ENCODE results near the gene CLEC4F. TPM values are rescaled to one million over a fixed set of nuclear protein-coding genes. Genes with fewer than 3 reads are reported as not detected.

CLEC4F gene
- total RNA-seq, 1 experiment from 2014 or later = not detected

DNA sequence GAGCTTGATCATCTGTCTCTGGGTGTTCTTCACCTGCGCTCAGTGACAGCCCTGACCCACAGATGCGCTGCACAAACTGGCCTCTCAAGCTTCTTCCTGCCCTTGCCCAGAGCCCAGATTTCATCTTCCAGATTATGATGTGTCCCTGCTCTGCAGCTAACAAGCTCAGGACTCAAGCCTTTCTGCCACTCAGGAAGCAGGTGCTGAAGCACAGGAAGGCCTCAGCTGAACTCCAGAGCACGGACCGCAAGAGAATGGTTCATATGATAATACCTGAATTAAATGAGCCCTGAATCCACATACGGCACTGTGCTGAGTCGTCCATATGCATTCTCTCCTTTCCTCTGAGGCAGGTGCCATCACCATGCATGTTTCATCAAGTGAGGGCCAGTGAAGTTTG is 11.5 kb upstream of the CLEC4F start:
- no peak for ATAC-seq
- Histone ChIP-seq H2AFZ (ENCODE audit: low read length) (no peak overlapping the region), H3K27ac (ENCODE audit: low read length) (no peak overlapping the region), H3K27me3 (ENCODE audit: low read length) (peaks cover 84% of the 10 kb centered on the region), H3K9me3 (ENCODE audit: low read length) (no peaks in the 10 kb centered on the region), H4K20me1 (ENCODE audit: low read length) (no peaks in the 10 kb centered on the region), H3K79me2 (ENCODE audit: low read length) (no peaks in the 10 kb centered on the region), H3K4me1 (ENCODE audit: insufficient read depth, low read length) (no peaks in the 10 kb centered on the region), H3K4me3 (ENCODE audit: low read length) (no peak overlapping the region), H3F3A (ENCODE audit: low read length, unreplicated experiment) (no peaks in the 10 kb centered on the region), H3K36me3 (ENCODE audit: low read depth, low read length) (no peaks in the 10 kb centered on the region), H3K4me2 (ENCODE audit: low read length) (no peak overlapping the region), H3K9ac (ENCODE audit: low read length) (no peak overlapping the region), H3K9me2 (replicated peaks; ENCODE audit: low read length) (no peaks in the 10 kb centered on the region)
- ChIA-PET CTCF (no interaction called here), POLR2A (ENCODE audit: unreplicated experiment) (no interaction called here)
- intact Hi-C loops (cut with micrococcal nuclease) = no loop called here
- no TSS peak for BruUV-seq (replicated peaks)
- DNase-seq = no peak
- TF ChIP-seq EZH2phosphoT487 (IDR thresholded peaks at IDR 0.05; ENCODE audit: borderline replicate concordance, low read length) (no peak), EZH2 (IDR thresholded peaks at IDR 0.05; ENCODE audit: low read length, unreplicated experiment) (no peak)
- TF ChIP-seq, protein P1, sequence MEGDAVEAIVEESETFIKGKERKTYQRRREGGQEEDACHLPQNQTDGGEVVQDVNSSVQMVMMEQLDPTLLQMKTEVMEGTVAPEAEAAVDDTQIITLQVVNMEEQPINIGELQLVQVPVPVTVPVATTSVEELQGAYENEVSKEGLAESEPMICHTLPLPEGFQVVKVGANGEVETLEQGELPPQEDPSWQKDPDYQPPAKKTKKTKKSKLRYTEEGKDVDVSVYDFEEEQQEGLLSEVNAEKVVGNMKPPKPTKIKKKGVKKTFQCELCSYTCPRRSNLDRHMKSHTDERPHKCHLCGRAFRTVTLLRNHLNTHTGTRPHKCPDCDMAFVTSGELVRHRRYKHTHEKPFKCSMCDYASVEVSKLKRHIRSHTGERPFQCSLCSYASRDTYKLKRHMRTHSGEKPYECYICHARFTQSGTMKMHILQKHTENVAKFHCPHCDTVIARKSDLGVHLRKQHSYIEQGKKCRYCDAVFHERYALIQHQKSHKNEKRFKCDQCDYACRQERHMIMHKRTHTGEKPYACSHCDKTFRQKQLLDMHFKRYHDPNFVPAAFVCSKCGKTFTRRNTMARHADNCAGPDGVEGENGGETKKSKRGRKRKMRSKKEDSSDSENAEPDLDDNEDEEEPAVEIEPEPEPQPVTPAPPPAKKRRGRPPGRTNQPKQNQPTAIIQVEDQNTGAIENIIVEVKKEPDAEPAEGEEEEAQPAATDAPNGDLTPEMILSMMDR (conservative IDR thresholded peaks at IDR 0.05; ENCODE audit: low read depth, low read length) = no peak

DNA sequence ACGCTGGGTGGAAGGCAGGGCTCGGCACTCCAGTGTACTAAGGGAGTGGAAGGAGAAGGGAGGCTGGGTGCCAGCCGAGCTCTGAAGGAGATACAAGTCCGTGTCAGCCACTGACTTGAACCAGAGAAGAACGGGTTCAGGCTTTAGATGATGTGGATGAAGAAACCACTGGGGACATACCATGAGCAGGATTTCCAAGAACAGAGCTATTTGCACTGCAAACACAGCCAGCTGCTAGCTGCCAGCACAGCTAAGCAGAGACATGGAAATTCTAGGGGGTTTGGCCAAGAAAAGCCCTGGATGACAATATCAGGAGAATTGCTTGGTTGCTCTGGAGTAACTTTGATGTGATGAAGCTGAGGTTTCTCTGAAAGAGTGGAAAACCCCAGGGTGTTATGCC is 10.0 kb upstream of the CLEC4F start:
- Histone ChIP-seq H3K9me2 (replicated peaks; ENCODE audit: low read length) (no peaks in the 10 kb centered on the region), H3K4me3 (ENCODE audit: low read length) (no peak overlapping the region), H3K9me3 (ENCODE audit: low read length) (no peaks in the 10 kb centered on the region), H3K4me1 (ENCODE audit: insufficient read depth, low read length) (no peaks in the 10 kb centered on the region), H2AFZ (ENCODE audit: low read length) (no peak overlapping the region), H4K20me1 (ENCODE audit: low read length) (no peaks in the 10 kb centered on the region), H3K27ac (ENCODE audit: low read length) (no peak overlapping the region), H3K36me3 (ENCODE audit: low read depth, low read length) (no peaks in the 10 kb centered on the region), H3K9ac (ENCODE audit: low read length) (no peak overlapping the region), H3F3A (ENCODE audit: low read length, unreplicated experiment) (no peaks in the 10 kb centered on the region), H3K4me2 (ENCODE audit: low read length) (no peak overlapping the region), H3K79me2 (ENCODE audit: low read length) (no peaks in the 10 kb centered on the region), H3K27me3 (ENCODE audit: low read length) (peaks cover 75% of the 10 kb centered on the region)
- ChIA-PET CTCF (no interaction called here), POLR2A (ENCODE audit: unreplicated experiment) (no interaction called here)
- intact Hi-C loops (cut with micrococcal nuclease) = no loop called here
- ATAC-seq (no peak), DNase-seq (no peak)
- TF ChIP-seq, protein P1 (conservative IDR thresholded peaks at IDR 0.05; ENCODE audit: low read depth, low read length) = no peak
- no TSS peak for BruUV-seq (replicated peaks)

DNA sequence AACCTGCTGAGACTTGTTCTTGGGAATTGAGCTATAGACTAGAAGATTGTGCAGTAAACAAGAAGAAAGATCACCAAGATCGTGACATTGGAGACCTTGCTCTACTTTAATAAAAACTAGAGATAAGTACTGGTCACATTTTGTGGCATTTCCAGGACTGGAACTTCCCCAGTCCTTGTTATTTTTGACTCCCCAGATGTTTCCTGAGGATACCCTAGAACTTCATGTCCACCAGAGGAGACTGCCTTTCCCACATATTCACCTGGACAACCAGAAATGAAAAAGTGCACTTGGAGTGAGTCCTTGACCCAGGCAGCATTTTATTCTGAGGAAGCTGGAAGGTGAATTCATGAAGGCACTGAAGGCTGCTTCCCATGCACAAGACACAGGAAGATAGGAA is 9.5 kb upstream of the CLEC4F start:
- Histone ChIP-seq H3K4me2 (ENCODE audit: low read length) (no peak overlapping the region), H3K4me1 (ENCODE audit: insufficient read depth, low read length) (no peaks in the 10 kb centered on the region), H4K20me1 (ENCODE audit: low read length) (no peaks in the 10 kb centered on the region), H3K9me2 (replicated peaks; ENCODE audit: low read length) (no peaks in the 10 kb centered on the region), H3K9me3 (ENCODE audit: low read length) (no peaks in the 10 kb centered on the region), H3F3A (ENCODE audit: low read length, unreplicated experiment) (no peaks in the 10 kb centered on the region), H3K4me3 (ENCODE audit: low read length) (no peak overlapping the region), H3K9ac (ENCODE audit: low read length) (no peak overlapping the region), H3K79me2 (ENCODE audit: low read length) (no peaks in the 10 kb centered on the region), H3K27ac (ENCODE audit: low read length) (no peak overlapping the region), H3K36me3 (ENCODE audit: low read depth, low read length) (no peaks in the 10 kb centered on the region), H3K27me3 (ENCODE audit: low read length) (peaks cover 71% of the 10 kb centered on the region), H2AFZ (ENCODE audit: low read length) (no peak overlapping the region)
- TF ChIP-seq EZH2phosphoT487 (IDR thresholded peaks at IDR 0.05; ENCODE audit: borderline replicate concordance, low read length) (no peak), EZH2 (IDR thresholded peaks at IDR 0.05; ENCODE audit: low read length, unreplicated experiment) (no peak)
- TF ChIP-seq, protein P1 (conservative IDR thresholded peaks at IDR 0.05; ENCODE audit: low read depth, low read length) = no peak
- intact Hi-C loops (cut with micrococcal nuclease) = no loop called here
- CTCF ChIA-PET = no interaction called here
- DNase-seq (no peak), ATAC-seq (no peak)
- BruUV-seq (replicated peaks) = no TSS peak
- POLR2A ChIA-PET (ENCODE audit: unreplicated experiment) = no interaction called here
